Measurements from ENCODE around the gene MISP. TPM values are rescaled to one million over a fixed set of nuclear protein-coding genes. Genes with fewer than 3 reads are reported as not detected.

MISP gene
- total RNA-seq, 1 donor: not detected

DNA sequence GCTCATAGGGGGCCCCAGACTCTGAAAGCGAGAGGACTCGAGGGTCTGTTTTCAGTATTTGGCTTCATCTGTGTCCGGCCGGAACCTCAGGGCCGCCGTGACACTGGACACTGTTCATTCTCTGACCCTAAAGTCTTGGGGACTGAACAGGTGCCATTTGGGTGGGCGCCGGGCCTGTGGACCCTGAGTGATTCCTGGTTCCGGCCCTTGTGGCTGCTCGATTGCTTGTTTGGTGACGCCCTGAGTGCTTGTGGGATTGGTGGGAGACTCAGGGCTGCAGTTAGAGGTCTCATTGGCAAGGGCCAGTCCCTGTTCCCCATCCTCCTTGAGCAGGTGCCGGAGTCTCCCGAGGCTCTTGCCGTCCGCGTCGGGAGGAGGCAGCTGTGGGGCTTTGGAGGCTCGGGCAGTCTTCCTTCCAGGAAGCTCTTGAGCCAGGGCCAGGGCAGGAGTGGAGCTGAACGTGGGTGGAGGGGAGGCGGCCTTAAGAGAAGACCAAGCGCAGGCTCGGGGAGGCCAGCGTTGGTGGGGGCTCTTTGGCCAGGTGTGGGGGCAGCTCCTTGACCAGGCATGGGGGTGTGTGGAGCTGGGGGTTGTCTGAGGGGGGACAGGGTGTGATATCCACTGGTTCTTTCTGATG is 51.1 kb downstream of the MISP start:
- Histone ChIP-seq H3K4me1 (ENCODE audit: insufficient read depth, low read length) (peaks cover 50% of the 10 kb centered on the region), H3K4me3 (ENCODE audit: low read length) (no peak overlapping the region), H3K9me3 (ENCODE audit: low read depth, low read length) (no peaks in the 10 kb centered on the region), H3K27me3 (ENCODE audit: insufficient read depth, low read length) (no peaks in the 10 kb centered on the region)

DNA sequence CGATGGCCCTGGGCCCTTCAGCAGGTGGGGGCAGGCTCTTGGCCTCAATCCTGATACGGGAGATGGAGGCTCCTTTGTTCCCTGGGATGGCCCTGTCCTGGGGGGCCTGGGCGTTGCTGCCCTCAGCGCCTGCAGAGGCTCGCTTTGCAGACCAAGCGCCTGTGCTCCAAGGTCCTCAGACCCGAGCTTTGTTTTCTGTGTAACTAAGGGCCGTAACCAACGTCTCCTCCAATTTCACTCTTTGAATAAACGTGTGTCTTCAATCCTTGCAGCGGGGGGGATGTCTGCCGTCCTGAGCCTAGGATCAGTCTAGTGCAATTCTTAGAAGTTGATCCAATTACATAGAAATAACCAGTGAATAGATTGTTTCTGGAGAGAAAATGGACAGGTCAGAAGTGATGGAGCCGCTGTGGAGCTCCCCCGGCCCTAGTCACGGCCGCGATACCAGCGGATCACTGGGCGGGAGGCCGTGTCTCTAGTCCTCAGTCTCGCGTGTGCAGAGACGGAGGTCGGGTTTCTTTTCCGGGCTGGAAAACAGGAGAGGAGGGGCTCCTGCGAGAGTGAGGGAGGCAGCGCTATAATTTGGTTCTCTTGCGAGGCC is 51.7 kb downstream of the MISP start:
- H3K9me3 ChIP-seq (ENCODE audit: low read depth, low read length): no peaks in the 10 kb centered on the region

DNA sequence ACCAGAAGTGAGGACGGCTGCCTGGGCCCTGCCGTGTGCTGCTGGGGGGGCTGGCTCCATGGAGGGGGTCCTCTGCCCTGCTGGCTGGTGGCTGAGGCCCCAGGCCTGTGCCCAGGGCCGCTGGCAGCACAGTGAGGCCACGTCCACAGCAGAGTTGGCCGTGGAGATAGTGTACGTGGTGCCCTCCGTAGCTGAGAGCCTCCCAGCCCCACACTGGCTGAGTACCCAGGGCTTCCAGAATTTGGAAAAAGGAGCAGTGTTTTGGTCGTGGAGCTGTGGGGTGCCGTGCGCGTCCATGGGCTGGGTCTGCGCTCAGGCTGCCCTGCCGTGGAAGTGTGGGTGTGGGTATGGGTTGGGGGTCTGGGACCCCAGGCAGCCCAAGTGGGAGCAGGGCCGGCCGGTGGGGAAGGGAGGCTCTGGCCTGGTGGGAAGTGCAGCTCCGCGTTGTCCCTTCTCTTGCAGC is 52.2 kb downstream of the MISP start:
- Histone ChIP-seq H3K27me3 (ENCODE audit: insufficient read depth, low read length) (no peaks in the 10 kb centered on the region), H3K4me1 (ENCODE audit: insufficient read depth, low read length) (peaks cover 48% of the 10 kb centered on the region), H3K4me3 (ENCODE audit: low read length) (no peak overlapping the region)

More for the DNA sequence above, 51.7 kb downstream of the MISP start:
- Histone ChIP-seq H3K27me3 (ENCODE audit: insufficient read depth, low read length) (no peaks in the 10 kb centered on the region), H3K4me1 (ENCODE audit: insufficient read depth, low read length) (peaks cover 50% of the 10 kb centered on the region), H3K4me3 (ENCODE audit: low read length) (no peak overlapping the region)

DNA sequence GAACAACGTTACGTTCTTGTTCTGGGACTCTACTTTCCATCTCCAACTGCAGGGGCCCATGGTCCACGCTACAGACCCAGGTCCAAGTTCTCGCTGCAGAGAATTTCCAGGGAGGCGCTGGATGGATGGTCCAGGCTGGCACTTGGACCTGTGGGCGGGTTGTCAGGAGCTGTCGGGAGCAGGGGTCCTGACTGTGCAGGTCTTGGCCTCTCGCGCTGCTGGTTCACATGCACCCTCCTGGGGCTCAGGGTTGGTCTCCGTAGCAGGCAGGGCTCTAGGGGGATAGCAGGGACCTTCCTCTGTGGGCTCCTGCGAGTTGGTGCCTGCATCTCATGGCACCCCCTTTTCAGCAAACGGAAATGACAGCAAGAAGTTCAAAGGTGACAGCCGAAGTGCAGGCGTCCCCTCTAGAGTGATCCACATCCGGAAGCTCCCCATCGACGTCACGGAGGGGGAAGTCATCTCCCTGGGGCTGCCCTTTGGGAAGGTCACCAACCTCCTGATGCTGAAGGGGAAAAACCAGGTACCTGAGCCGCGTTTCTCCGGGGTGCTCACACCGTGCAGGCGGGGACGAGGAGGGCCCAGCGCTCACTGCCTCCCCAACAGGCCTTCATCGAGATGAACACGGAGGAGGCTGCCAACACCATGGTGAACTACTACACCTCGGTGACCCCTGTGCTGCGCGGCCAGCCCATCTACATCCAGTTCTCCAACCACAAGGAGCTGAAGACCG is 52.9 kb downstream of the MISP start:
- H3K4me1 ChIP-seq (ENCODE audit: insufficient read depth, low read length): peaks cover 41% of the 10 kb centered on the region
- H3K4me3 ChIP-seq (ENCODE audit: low read length): no peak overlapping the region
- no peaks in the 10 kb centered on the region for H3K27me3 ChIP-seq (ENCODE audit: insufficient read depth, low read length)
- no peaks in the 10 kb centered on the region for H3K9me3 ChIP-seq (ENCODE audit: low read depth, low read length)

More for the DNA sequence above, 52.2 kb downstream of the MISP start:
- no peaks in the 10 kb centered on the region for H3K9me3 ChIP-seq (ENCODE audit: low read depth, low read length)

DNA sequence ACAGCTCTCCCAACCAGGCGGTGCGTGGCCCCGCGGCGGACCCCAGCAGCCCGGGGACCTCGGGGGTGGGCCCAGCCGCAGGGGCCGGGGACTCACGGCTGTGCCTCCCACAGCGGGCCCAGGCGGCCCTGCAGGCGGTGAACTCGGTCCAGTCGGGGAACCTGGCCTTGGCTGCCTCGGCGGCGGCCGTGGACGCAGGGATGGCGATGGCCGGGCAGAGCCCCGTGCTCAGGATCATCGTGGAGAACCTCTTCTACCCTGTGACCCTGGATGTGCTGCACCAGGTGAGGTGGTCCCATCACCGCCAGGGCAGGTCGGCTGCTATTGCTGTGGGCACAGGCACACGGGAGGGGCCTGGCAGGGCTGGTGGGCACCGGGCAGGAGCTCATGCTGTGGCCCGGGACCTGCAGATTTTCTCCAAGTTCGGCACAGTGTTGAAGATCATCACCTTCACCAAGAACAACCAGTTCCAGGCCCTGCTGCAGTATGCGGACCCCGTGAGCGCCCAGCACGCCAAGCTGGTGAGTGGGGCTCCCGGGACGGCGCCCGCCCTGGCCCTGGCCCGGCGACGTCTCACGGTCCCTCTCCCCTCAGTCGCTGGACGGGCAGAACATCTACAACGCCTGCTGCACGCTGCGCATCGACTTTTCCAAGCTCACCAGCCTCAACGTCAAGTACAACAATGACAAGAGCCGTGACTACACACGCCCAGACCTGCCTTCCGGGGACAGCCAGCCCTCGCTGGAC is 53.7 kb downstream of the MISP start:
- peaks cover 34% of the 10 kb centered on the region for H3K4me1 ChIP-seq (ENCODE audit: insufficient read depth, low read length)
- no peaks in the 10 kb centered on the region for H3K9me3 ChIP-seq (ENCODE audit: low read depth, low read length)
- no peaks in the 10 kb centered on the region for H3K27me3 ChIP-seq (ENCODE audit: insufficient read depth, low read length)
- no peak overlapping the region for H3K4me3 ChIP-seq (ENCODE audit: low read length)

DNA sequence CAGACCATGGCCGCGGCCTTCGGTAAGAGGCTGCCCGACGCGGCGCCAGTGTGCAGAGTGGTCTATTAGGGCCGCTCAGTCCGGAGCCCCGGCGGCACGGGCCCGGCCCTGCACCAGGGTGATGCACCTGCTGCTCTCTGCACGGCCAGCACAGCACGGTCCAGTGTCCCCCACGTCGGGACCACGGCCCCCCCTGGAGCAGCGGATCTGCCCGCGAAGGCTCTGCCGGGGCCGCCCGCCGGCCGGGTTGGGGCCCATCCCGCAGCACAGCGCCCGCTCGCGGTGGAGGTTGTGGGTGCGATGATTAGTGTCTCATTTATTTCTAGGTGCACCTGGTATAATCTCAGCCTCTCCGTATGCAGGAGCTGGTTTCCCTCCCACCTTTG is 54.2 kb downstream of the MISP start:
- Histone ChIP-seq H3K4me1 (ENCODE audit: insufficient read depth, low read length) (peaks cover 28% of the 10 kb centered on the region), H3K9me3 (ENCODE audit: low read depth, low read length) (no peaks in the 10 kb centered on the region), H3K27me3 (ENCODE audit: insufficient read depth, low read length) (no peaks in the 10 kb centered on the region), H3K4me3 (ENCODE audit: low read length) (no peak overlapping the region)

DNA sequence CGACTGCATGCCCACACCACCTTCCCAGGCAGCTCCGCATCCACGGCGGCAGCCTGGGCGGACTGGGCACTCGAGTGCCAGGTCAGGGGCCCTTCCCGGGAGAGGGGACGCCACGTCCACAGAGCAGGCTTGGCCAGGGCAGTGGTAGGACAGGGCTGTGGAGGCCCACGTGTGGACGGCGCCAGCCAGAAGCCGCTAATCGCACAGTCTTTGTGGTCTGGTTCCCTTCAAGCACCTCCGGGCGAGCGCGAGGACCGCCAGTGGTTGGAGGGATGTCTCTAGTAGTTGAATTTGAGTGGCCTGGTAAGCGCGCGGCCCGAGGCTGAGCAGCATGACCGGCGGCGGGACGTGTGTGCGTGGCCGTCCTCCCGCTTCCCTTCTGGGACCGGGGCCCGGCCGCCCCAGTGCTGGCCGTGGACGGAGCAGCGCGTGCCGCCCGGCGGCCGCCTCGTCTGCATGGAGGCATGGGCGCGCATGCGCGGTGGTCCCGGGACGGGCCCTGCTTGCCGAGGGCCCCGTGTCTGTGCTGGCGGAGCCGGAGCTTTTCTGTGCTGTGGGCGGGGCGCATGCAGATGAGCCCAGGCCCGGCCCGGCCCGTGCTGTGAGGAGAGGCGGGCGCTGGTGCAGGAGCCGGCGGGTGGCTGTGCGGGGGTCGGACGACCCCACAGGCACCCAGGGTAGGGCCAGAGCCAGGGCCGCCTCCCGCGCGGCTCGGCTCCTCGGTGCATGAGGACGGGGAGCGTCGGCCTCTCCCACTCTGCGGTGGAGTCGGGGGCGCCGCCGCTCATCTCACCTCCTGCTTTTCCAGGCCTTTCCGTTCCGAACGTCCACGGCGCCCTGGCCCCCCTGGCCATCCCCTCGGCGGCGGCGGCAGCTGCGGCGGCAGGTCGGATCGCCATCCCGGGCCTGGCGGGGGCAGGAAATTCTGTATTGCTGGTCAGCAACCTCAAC is 55.0 kb downstream of the MISP start:
- Histone ChIP-seq H3K4me3 (ENCODE audit: low read length) (no peak overlapping the region), H3K4me1 (ENCODE audit: insufficient read depth, low read length) (peaks cover 21% of the 10 kb centered on the region), H3K27me3 (ENCODE audit: insufficient read depth, low read length) (no peaks in the 10 kb centered on the region), H3K9me3 (ENCODE audit: low read depth, low read length) (no peaks in the 10 kb centered on the region)

DNA sequence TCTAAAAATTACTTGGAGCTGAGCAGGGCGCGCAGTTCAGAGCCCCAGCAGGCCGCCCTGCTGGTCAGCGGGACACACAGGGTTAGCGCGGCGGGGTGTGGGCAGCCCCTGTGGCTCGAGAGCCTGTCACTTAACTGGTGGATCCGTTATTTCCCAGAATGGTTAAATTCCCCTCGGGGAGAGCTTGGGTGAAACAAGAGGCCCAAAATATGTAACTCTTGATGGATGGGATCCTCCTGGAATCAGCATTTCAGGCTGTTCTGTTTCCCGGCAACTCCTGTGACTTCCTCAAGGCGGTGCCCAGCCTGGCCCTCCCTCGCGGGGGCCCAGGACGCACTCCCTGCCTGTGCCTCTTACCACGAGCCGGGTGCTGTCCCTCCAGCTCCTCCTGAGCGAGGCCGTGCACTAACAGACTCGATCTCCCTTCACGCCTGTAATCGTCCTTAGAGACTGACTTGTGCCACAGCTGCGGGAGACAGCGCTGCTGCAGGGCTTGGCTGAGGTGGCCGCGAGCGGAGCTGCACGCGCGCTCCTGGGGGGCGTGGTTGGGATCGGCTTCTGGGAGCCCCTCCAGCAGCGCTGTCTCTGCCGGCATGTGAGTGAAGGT is 56.0 kb downstream of the MISP start:
- Histone ChIP-seq H3K4me3 (ENCODE audit: low read length) (no peak overlapping the region), H3K4me1 (ENCODE audit: insufficient read depth, low read length) (peaks cover 10% of the 10 kb centered on the region), H3K27me3 (ENCODE audit: insufficient read depth, low read length) (no peaks in the 10 kb centered on the region), H3K9me3 (ENCODE audit: low read depth, low read length) (no peaks in the 10 kb centered on the region)

DNA sequence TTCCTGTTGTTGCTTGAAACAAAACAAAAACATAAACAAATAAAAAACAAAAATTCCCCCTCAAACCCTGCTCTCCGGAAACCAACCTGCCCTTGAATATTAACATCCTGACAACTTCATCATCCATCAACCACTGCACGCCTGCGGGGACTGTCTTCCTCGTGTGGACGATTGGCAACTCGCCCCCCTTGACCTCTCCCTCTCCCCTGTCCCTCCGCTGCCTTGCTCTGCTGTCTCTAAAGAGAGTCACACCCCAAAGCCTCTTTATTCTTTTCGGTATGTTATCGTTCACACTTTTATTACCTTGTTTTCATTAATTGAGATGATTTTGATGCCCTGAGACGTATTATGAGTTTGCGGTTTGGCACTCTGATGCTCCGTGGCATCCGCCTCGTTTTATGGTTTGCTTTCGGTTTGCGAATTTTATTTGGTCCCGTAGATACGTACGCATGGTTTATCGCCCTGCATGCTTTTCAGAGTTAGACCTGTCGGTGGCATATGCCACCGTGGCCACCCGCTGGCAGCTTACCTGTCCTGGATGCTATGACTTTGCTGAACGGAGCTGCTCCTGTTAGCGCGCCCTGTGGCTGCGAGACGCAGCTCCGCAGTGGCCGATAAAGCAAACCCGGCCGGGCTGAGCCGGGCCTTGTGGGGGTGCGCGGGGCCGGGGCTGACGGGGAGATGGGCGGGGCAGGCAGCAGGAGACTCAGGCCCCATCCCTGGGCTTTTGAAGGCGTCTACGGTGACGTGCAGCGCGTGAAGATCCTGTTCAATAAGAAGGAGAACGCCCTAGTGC is 56.9 kb downstream of the MISP start:
- Histone ChIP-seq H3K27me3 (ENCODE audit: insufficient read depth, low read length) (no peaks in the 10 kb centered on the region), H3K4me1 (ENCODE audit: insufficient read depth, low read length) (peaks cover 1% of the 10 kb centered on the region), H3K4me3 (ENCODE audit: low read length) (no peak overlapping the region), H3K9me3 (ENCODE audit: low read depth, low read length) (no peaks in the 10 kb centered on the region)

DNA sequence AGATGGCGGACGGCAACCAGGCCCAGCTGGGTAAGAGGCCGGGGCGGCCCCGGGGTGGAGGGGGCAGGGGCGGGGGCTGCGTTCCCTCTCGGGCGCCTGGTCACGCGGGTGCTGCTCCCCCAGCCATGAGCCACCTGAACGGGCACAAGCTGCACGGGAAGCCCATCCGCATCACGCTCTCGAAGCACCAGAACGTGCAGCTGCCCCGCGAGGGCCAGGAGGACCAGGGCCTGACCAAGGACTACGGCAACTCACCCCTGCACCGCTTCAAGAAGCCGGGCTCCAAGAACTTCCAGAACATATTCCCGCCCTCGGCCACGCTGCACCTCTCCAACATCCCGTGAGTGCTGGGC is 57.5 kb downstream of the MISP start:
- no peaks in the 10 kb centered on the region for H3K27me3 ChIP-seq (ENCODE audit: insufficient read depth, low read length)
- no peak overlapping the region for H3K4me3 ChIP-seq (ENCODE audit: low read length)
- no peaks in the 10 kb centered on the region for H3K9me3 ChIP-seq (ENCODE audit: low read depth, low read length)
- H3K4me1 ChIP-seq (ENCODE audit: insufficient read depth, low read length): no peaks in the 10 kb centered on the region

DNA sequence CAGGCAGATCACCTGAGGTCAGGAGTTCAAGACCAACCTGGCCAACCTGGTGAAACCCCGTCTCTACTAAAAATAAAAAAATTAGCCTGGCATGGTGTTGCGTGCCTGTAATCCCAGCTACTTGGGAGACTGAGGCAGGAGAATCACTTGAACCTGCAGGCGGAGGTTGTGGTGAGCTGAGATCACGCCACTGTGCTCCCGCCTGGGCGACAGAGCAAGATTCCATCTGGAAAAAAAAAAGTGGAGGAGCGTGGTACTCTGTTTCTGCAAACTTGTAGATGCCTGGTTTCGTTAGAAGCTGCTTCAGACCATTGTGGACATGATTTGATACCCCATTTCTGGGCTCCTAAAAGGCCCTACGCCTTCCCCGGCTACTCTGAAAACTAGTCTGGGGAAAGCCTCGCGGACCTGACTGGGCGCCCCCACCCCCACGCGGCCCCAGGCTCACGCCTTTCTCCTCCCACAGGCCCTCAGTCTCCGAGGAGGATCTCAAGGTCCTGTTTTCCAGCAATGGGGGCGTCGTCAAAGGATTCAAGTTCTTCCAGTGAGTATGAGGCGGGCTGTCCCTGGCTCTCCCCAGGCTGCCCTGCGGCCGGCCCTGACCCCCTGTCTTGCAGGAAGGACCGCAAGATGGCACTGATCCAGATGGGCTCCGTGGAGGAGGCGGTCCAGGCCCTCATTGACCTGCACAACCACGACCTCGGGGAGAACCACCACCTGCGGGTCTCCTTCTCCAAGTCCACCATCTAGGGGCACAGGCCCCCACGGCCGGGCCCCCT is 59.4 kb downstream of the MISP start:
- Histone ChIP-seq H3K9me3 (ENCODE audit: low read depth, low read length) (no peaks in the 10 kb centered on the region), H3K4me3 (ENCODE audit: low read length) (no peak overlapping the region), H3K27me3 (ENCODE audit: insufficient read depth, low read length) (no peaks in the 10 kb centered on the region), H3K4me1 (ENCODE audit: insufficient read depth, low read length) (no peaks in the 10 kb centered on the region)

DNA sequence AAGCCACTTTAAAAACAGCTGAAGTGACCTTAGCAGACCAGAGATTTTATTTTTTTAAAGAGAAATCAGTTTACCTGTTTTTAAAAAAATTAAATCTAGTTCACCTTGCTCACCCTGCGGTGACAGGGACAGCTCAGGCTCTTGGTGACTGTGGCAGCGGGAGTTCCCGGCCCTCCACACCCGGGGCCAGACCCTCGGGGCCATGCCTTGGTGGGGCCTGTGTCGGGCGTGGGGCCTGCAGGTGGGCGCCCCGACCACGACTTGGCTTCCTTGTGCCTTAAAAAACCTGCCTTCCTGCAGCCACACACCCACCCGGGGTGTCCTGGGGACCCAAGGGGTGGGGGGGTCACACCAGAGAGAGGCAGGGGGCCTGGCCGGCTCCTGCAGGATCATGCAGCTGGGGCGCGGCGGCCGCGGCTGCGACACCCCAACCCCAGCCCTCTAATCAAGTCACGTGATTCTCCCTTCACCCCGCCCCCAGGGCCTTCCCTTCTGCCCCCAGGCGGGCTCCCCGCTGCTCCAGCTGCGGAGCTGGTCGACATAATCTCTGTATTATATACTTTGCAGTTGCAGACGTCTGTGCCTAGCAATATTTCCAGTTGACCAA is 60.1 kb downstream of the MISP start:
- H3K4me1 ChIP-seq (ENCODE audit: insufficient read depth, low read length): no peaks in the 10 kb centered on the region
- H3K9me3 ChIP-seq (ENCODE audit: low read depth, low read length): no peaks in the 10 kb centered on the region
- no peaks in the 10 kb centered on the region for H3K27me3 ChIP-seq (ENCODE audit: insufficient read depth, low read length)
- no peak overlapping the region for H3K4me3 ChIP-seq (ENCODE audit: low read length)

All from mononuclear cell (primary cell).